WTC11 (cell line): ENCODE measurements around the gene TNFAIP8L3.

Experiments used
- ATF2 ChIP-seq: sonication (generic); formaldehyde crosslinking; IDR thresholded peaks from 2 replicates; pipeline ENCODE4 v1.8.1; 2022; ENCODE audit warnings: low read depth, missing genetic modification reagents, borderline replicate concordance
- CREB1 ChIP-seq: sonication (generic); formaldehyde crosslinking; IDR thresholded peaks from 2 replicates; pipeline ENCODE4 v1.8.0; 2023; ENCODE audit warnings: mild to moderate bottlenecking, missing genetic modification reagents
- CTCF ChIP-seq: fragments of 200-600 bp; IDR thresholded peaks from 2 replicates; pipeline ENCODE4 v1.8.0; 2022; ENCODE audit warnings: antibody characterized with exemption
- FOXJ3 ChIP-seq: sonication (generic); formaldehyde crosslinking; IDR thresholded peaks from 2 replicates; pipeline ENCODE4 v1.9.0; 2021; ENCODE audit warnings: missing genetic modification reagents, mild to moderate bottlenecking, borderline replicate concordance
- HMGA2 ChIP-seq: fragments of 250-450 bp; sonication (Bioruptor Pico); IDR thresholded peaks from 2 replicates; pipeline ENCODE4 v1.4.0; 2021; ENCODE audit warnings: mild to moderate bottlenecking, moderate library complexity
- HMGXB4 ChIP-seq: sonication (generic); formaldehyde crosslinking; IDR thresholded peaks from 2 replicates; pipeline ENCODE4 v1.8.1; 2023; ENCODE audit warnings: mild to moderate bottlenecking, moderate library complexity, missing genetic modification reagents
- MAX ChIP-seq: sonication (generic); formaldehyde crosslinking; IDR thresholded peaks from 2 replicates; pipeline ENCODE4 v1.8.0; 2022; ENCODE audit warnings: mild to moderate bottlenecking, missing genetic modification reagents
- NR1H2 ChIP-seq: sonication (generic); formaldehyde crosslinking; IDR thresholded peaks from 2 replicates; pipeline ENCODE4 v1.9.0; 2021; ENCODE audit warnings: mild to moderate bottlenecking, moderate library complexity, missing genetic modification reagents
- NR2C2 ChIP-seq: sonication (generic); formaldehyde crosslinking; IDR thresholded peaks from 2 replicates; pipeline ENCODE4 v1.8.0; 2022; ENCODE audit warnings: mild to moderate bottlenecking, missing genetic modification reagents
- SMAD3 ChIP-seq: sonication (generic); formaldehyde crosslinking; IDR thresholded peaks from 2 replicates; pipeline ENCODE4 v1.8.0; 2022; ENCODE audit warnings: missing genetic modification reagents, mild to moderate bottlenecking, borderline replicate concordance
- TP53 ChIP-seq: sonication (generic); formaldehyde crosslinking; IDR thresholded peaks from 2 replicates; pipeline ENCODE4 v1.8.1; 2023; ENCODE audit warnings: mild to moderate bottlenecking, missing genetic modification reagents
- USF1 ChIP-seq: sonication (generic); formaldehyde crosslinking; IDR thresholded peaks from 2 replicates; pipeline ENCODE4 v1.8.0; 2022; ENCODE audit warnings: mild to moderate bottlenecking, missing genetic modification reagents
- USF2 ChIP-seq: sonication (generic); formaldehyde crosslinking; IDR thresholded peaks from 2 replicates; pipeline ENCODE4 v1.8.1; 2023; ENCODE audit warnings: mild to moderate bottlenecking, missing genetic modification reagents, moderate library complexity
- ZNF121 ChIP-seq: sonication (generic); formaldehyde crosslinking; IDR thresholded peaks from 2 replicates; pipeline ENCODE4 v1.8.0; 2023; ENCODE audit warnings: missing genetic modification reagents

GRCh38 chr15:51062736-51063135 is 32.0 kb downstream of the TNFAIP8L3 start:
- TF ChIP-seq CTCF (no peak), CREB1 (CRISPR knock-in tag) (no peak), SMAD3 (CRISPR knock-in tag) (no peak), USF2 (no peak), NR1H2 (no peak), USF1 (CRISPR knock-in tag) (no peak), ATF2 (CRISPR knock-in tag) (no peak), TP53 (CRISPR knock-in tag) (no peak), NR2C2 (CRISPR knock-in tag) (no peak), HMGXB4 (no peak), FOXJ3 (CRISPR knock-in tag) (no peak), MAX (CRISPR knock-in tag) (no peak), HMGA2 (CRISPR knock-in tag) (no peak), ZNF121 (CRISPR knock-in tag) (no peak)
